Measurements from ENCODE around the gene NFKBIE.
"Not testable (repeated sequence)": the region's sequence is repeated elsewhere in the genome, so short reads cannot be mapped to it uniquely, and the experiment has no call there.

Gene NFKBIE

DNA sequence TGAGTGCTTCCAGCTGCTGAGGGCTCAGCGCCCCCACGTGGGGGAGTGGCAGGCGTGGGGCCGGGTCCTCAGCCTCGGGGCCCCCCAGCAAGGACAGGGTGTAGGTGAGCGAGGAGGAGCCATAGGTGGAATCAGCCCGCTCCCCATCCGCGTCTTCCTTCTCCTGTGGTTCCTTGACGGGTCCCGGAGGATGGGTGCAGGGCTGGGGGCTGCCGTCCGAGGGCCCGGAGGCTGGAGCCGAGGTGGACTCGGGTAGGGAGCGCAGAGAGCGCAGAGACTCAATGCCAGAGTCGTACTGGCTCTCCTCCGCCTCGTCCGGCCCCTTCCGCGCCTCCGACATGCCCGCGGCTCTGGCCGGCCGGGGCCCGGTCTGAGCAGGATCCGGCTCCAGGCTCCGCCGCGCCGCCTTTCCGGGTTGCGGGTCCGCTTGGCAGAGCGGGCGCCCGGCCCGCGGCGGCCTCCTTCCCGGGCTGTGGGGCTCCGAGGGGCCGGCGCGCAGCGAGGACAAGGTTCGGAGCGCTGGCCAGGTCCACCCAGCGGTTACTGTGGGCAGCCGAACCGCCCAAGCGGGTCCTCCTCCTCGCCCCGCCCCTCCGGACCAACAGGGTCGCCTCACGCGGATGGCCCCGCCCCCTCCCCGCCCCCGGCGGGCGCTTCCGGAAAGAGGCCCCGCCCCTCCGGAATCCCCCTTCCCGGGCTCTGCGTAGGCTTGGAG lies at the start of gene NFKBIE:
Gene NFKBIE, minus strand, starts transcription at position 545 of the 715 bp plus-strand sequence. Its CDS starts 205 bp downstream, at position 340.
- DNase-seq: peak; percentile 94 to 99

- DNase-seq: not testable (repeated sequence)
Measured at GRCh38 chr6:44314657-44315056, 49.3 kb upstream of the NFKBIE start.

DNA sequence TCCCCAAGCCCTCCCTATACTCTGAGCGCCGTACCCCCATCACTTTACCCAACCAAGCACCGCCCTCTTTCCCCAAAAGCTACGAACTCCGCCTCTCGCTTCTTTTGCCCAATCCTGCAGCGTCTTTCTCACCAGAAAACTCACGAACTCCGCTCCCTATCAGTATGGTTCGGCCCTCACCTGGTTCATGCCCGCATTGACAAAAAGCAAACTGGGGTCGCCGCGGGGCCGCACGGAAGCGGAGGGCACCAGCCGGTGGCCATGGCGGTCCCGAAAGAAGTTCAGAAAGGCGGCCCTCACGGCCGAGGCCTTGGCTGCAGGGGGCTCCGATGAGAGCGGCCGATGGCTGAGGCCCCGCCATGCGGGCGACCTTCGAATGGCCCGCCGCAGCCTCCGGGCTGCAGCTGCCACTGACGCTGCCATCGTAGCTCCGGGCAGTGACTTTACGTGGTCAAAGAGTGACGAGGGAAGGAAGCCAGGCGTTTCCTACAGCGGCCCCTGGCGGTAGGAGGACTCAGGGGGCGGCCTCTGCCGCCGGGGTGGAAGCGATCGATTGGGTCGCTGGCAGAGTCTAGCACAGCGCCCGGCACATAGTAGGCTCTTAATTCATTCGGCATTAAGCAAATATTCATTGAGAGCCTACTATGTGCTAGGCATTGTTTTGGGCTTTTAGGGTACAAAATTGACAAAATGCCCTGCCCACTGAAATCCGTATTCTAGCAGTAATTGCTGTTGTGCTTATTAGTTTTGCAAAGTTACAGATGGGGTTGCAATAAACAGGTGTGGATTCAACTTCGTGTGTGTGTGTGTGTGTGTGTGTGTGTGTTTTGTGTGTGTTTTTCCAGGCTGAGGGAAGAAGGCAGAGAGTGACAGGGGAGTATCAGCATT lies 47.8 kb upstream of the NFKBIE start, which contains the start of gene AARS2:
Gene AARS2, minus strand, starts transcription at position 447 of the 888 bp plus-strand sequence. Its CDS starts 24 bp downstream, at position 423.
- peak; percentile 81 to 97 for DNase-seq

DNA sequence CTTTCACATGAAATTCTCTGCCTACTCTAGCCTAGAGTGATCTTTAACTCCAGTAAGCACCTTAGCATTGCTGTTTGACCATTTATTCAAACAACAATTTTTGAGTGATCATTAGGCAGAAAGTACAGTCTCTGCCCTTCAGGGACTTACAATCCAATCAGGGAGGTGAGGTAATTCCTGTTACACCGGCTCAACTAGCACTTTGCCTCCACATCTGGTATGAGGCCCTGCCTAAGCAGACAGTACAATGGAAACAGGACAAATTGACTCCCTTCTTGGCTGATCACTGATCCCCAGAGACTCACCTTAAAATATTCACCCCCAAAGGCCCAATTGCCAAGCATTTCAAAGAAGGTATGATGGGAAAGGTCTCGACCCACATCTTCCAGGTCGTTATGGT lies 46.4 kb upstream of the NFKBIE start:
- DNase-seq: no peak

DNA sequence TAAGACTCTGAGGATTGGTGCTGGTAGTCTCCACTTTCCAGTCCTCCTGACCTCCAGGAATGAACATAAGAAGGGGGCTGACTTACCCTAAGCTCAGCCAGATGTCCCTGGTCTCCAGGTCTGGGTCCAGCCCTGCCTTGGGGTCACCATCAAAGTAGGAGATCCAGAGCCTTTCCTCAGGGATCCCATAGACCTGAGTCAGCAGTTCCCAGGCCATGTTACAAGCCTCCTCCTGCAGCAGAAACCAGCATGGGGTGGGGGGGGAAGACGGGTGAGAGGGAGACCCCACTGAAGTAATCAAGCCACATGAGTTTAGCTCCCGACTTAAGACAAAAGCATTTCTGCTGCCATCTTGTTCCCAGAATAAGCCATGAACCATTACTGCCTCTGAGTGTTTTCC lies 46.0 kb upstream of the NFKBIE start:
- DNase-seq: no peak

- DNase-seq: no peak
Measured at GRCh38 chr6:44310241-44310640, 44.9 kb upstream of the NFKBIE start.

DNA sequence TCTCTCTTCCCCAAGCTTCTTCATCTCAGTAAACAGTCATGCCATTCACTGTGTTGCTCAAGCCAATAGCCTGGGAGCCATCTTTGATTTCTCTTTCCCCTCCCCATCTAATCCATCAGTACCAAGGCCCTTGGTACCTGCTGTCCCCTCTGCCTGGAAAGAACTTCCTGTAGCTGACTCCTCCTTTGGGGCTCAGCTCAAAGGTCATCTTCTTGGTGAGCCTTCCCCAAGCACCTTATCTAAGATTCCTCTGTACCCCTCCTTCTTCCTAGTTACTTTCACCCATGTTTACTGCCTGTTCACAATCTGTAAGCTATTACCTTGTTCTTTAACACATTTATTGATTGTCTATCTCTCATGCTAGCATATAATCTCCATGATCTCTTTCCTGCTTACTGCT lies 44.3 kb upstream of the NFKBIE start:
- DNase-seq: no peak

- DNase-seq: no peak
Measured at GRCh38 chr6:44309092-44309491, 43.7 kb upstream of the NFKBIE start.

GRCh38 chr6:44307217-44307616 lies 41.9 kb upstream of the NFKBIE start:
- no peak for DNase-seq

GRCh38 chr6:44306710-44307109 lies 41.4 kb upstream of the NFKBIE start:
- no peak for DNase-seq

DNA sequence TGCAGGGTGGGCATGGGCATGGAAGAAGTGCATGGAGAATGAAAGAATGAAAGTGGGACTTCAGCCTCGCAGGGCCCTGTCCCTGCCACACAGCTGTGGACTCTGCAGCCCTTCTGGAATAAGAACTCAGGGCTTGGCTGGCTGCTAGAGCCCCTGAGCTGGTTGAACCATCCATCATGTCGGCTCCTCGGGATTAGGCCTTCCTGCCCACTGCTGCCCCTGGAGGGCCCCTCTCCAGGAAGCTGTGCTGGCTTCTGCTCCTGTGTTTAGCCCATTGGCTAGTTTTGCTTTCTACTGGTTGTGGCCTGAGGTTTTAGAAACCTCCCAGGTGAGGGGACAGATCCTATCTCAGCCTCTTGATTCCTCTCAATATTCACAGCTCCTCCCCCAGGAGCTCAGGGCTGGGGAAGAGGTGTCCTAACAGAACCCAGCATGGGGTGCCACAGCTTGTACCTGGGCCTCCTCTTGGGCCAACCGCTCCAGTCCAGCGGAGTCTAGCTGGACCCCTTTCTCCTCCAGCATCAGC lies 39.9 kb upstream of the NFKBIE start:
- no peak for DNase-seq

GRCh38 chr6:44304282-44305199 lies 39.2 kb upstream of the NFKBIE start:
- peak; percentile 30 to 50 for DNase-seq

GRCh38 chr6:44303842-44304241 lies 38.5 kb upstream of the NFKBIE start:
- DNase-seq: no peak

DNA sequence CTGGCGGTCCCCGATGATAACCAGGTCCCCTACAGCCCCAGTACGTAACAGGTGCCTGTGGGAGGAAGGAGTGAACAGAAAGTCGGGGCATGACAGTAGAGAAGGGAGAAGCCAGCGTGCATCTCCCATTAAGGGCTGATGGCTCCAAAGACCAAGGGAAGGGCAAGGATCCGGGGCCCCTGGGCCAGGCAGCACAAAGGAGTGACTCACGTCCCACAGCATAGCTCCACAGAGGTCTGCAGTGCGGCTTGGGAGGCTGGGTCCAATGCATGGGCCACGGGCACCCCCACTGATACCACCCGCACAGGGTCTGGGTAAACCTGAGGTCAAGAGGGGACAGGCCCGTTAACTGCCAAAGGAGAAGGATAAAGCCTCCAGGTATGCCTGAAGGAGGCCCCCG lies 37.5 kb upstream of the NFKBIE start:
- DNase-seq: no peak

GRCh38 chr6:44301782-44302564 lies 36.6 kb upstream of the NFKBIE start:
- no peak for DNase-seq

GRCh38 chr6:44301106-44301505 lies 35.8 kb upstream of the NFKBIE start:
- no peak for DNase-seq

- no peak for DNase-seq
Measured at GRCh38 chr6:44300292-44300823, 35.0 kb upstream of the NFKBIE start.

- DNase-seq: no peak
Measured at GRCh38 chr6:44298864-44299263, 33.5 kb upstream of the NFKBIE start.

- DNase-seq: no peak
Measured at GRCh38 chr6:44298055-44298803, 32.9 kb upstream of the NFKBIE start.

Data from inflammatory macrophage treated with lipopolysaccharide for 1 hour (primary cell).